ENCODE measurements around the gene TGM5. TPM values are rescaled to one million over a fixed set of nuclear protein-coding genes. Genes with fewer than 3 reads are reported as not detected.

TGM5 gene
- total RNA-seq, 6 experiments from 2014 or later, result not detected

DNA sequence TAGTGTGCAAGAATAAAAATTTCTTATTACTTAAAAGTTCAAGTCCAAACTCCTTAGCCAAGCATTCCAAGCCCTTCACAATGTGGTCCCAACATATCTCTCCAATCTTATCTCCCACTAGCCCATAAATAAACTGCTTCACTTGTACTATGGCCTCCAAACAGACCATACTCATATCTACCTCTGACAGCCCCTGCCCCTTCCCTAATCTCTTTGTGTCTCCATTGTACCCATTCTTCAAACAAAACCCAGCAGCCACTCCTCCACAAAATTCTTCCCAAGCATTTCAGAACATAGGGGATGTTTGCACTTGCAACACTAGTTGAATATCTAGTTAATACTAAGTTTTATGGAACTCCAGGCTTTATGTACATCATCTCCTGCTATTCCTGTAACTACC lies 33.2 kb upstream of the TGM5 start:
- DNase-seq (no peak), ATAC-seq (no peak)
- Histone ChIP-seq H3K27ac (no peak overlapping the region), H3K4me3 (no peak overlapping the region), H3K36me3 (no peaks in the 10 kb centered on the region), H3K27me3 (peaks cover 0 to 3% of the 10 kb centered on the region in 2 donors), H3K9me3 (no peaks in the 10 kb centered on the region), H3K4me1 (no peaks in the 10 kb centered on the region)
- TF ChIP-seq, protein P1, sequence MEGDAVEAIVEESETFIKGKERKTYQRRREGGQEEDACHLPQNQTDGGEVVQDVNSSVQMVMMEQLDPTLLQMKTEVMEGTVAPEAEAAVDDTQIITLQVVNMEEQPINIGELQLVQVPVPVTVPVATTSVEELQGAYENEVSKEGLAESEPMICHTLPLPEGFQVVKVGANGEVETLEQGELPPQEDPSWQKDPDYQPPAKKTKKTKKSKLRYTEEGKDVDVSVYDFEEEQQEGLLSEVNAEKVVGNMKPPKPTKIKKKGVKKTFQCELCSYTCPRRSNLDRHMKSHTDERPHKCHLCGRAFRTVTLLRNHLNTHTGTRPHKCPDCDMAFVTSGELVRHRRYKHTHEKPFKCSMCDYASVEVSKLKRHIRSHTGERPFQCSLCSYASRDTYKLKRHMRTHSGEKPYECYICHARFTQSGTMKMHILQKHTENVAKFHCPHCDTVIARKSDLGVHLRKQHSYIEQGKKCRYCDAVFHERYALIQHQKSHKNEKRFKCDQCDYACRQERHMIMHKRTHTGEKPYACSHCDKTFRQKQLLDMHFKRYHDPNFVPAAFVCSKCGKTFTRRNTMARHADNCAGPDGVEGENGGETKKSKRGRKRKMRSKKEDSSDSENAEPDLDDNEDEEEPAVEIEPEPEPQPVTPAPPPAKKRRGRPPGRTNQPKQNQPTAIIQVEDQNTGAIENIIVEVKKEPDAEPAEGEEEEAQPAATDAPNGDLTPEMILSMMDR (IDR thresholded peaks at IDR 0.05), result no peak
- no peak for TF ChIP-seq POLR2A (IDR thresholded peaks at IDR 0.05)
- intact Hi-C loops (cut with DNase I), result no loop called here

DNA sequence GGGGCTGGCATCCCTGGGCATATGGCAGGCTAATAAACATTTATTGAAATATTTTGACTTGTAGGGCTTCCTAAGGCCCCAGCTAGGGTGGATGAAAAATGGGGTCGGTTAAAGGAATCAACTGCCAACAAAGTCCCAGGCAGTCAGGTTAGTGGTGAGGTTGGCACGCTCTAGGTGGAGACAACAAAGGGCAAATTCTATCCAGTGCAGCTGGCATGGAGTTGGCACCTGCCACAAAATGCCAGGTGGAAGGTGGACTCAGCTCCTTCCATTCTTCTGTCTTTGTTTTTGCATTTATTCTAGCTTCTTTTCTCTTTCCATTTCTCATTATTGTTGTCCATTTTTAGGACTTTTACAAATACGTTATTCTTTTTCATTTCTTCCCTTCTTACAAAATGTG lies 32.7 kb upstream of the TGM5 start:
- no peak for DNase-seq
- no peak for ATAC-seq
- Histone ChIP-seq H3K36me3 (no peaks in the 10 kb centered on the region), H3K4me3 (no peak overlapping the region), H3K27me3 (peaks cover 0 to 7% of the 10 kb centered on the region in 2 donors), H3K4me1 (no peaks in the 10 kb centered on the region), H3K9me3 (no peaks in the 10 kb centered on the region), H3K27ac (no peak overlapping the region)
- TF ChIP-seq POLR2A (IDR thresholded peaks at IDR 0.05), result no peak
- TF ChIP-seq, protein P1 (IDR thresholded peaks at IDR 0.05), result no peak
- 66% methylated on average over 3 of the region's 3 CpGs for WGBS (ENCODE audit: insufficient coverage, low coverage, low lambda C conversion rate, missing lambda C conversion rate)
- intact Hi-C loops (cut with DNase I), result no loop called here

DNA sequence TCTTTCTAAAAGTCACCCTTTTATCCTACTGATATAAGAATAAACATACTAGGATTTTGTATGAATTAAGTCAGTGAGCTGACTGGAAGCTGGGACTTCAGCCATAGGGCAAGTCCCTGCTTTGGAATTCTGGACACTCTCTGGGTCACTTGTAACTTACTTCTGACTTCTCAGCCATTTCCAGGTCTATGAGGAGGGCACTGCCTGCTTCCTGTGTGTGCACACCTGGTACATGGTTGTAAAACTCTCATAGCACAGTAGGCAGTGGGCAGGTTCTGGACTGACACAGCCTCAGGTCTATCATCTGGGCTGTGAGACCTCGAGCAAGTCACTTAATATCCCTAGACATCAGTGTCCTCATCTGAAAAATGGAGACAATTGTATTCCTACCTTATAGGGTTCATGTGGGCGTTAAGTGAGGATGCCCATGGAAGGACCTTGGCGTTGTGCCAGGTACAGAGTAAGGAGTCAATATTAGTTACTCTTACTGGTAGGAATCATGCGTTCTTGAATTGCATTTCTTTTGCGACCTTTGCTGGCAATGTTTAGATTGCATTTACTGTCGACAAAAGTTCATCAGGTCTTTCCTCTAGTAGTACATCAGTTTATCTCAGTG lies 27.5 kb upstream of the TGM5 start:
- DNase-seq, result no peak
- TF ChIP-seq, protein P1 (IDR thresholded peaks at IDR 0.05), result no peak
- no peak for TF ChIP-seq POLR2A (IDR thresholded peaks at IDR 0.05)
- Histone ChIP-seq H3K4me3 (no peak overlapping the region), H3K9me3 (no peaks in the 10 kb centered on the region), H3K4me1 (no peaks in the 10 kb centered on the region), H3K27ac (no peak overlapping the region), H3K36me3 (no peaks in the 10 kb centered on the region), H3K27me3 (peaks cover 0 to 7% of the 10 kb centered on the region in 2 donors)
- ATAC-seq, result no peak
- intact Hi-C loops (cut with DNase I), result no loop called here
- 67% methylated on average over 5 of the region's 6 CpGs for WGBS (ENCODE audit: insufficient coverage, low coverage, low lambda C conversion rate, missing lambda C conversion rate)

DNA sequence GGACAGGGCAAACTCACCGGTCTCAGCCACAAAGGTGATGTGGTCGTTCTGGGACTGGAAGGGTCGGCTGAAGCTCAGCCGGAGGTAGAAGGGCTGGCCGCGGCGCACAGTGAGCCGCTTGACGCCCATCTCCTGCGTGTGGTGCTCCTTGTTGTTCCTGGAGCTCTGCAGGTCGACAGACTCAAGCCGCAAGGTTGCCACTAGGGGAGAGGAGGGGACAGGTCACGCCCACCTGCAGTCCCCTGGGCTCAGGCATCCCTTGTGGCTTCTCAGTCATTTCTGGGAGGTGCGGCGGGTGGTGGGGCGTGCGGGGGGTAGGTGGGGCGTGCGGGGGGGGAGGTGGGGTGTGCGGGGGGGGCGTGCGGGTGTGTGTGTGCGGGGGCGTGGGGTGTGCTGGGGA lies 26.7 kb upstream of the TGM5 start:
- Histone ChIP-seq H3K9me3 (no peaks in the 10 kb centered on the region), H3K36me3 (no peaks in the 10 kb centered on the region), H3K27me3 (peaks cover 0 to 7% of the 10 kb centered on the region in 2 donors), H3K4me1 (no peaks in the 10 kb centered on the region), H3K27ac (no peak overlapping the region), H3K4me3 (no peak overlapping the region)
- WGBS (ENCODE audit: insufficient coverage, low coverage, low lambda C conversion rate, missing lambda C conversion rate), result 7% methylated on average over 8 of the region's 24 CpGs
- DNase-seq (no peak), ATAC-seq (peak in 1 of 4 donors; percentile 26)
- intact Hi-C loops (cut with DNase I), result no loop called here
- TF ChIP-seq, protein P1 (IDR thresholded peaks at IDR 0.05), result no peak

All from right lobe of liver (tissue), 6 donors.